ENCODE results near the gene GABBR2. TPM values are rescaled to one million over a fixed set of nuclear protein-coding genes. Genes with fewer than 3 reads are reported as not detected.

The GABBR2 gene
- total RNA-seq, 1 experiment from 2014 or later = not detected

DNA sequence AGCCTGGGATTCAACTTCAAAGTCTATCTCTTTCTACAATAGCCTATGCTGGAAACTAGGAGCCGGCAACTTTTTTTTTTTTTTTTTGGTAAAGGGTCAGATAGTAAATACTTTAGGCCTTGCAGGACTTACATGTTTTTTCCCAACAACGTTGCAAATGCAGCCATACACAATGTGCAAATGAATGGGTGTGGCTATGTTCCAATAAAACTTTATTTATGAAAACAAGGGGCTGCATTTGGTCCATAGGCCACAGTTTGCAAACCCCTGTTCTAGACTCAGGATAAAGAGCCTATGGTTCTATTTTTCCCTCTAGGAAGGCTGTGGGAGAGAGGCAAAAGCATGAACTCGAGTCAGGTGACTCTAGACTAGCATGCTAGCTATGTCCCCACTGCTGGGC, 189.1 kb downstream of the GABBR2 start:
- Histone ChIP-seq H3K36me3 (ENCODE audit: insufficient read depth, low read length, poor library complexity, severe bottlenecking) (no peaks in the 10 kb centered on the region), H3K27me3 (replicated peaks; ENCODE audit: insufficient read depth, low read depth, low read length, poor library complexity) (peaks cover 28% of the 10 kb centered on the region), H3K9me3 (ENCODE audit: low read depth, low read length, poor library complexity, severe bottlenecking) (no peaks in the 10 kb centered on the region), H3K4me3 (ENCODE audit: low read depth, low read length, poor library complexity, severe bottlenecking) (no peak overlapping the region), H3K4me1 (ENCODE audit: insufficient read depth, low read length, poor library complexity, severe bottlenecking) (no peaks in the 10 kb centered on the region), H3K27ac (ENCODE audit: low read depth, low read length, poor library complexity, severe bottlenecking) (no peak overlapping the region)
- intact Hi-C loops (cut with micrococcal nuclease; ENCODE audit: unreplicated experiment) = no loop called here
- no peak for DNase-seq (ENCODE audit: low spot score)
- ChIA-PET CTCF (no interaction called here), POLR2A (ENCODE audit: low non-redundant PET) (no interaction called here)
- BruUV-seq (replicated peaks) = no TSS peak
- TF ChIP-seq CTCF (conservative IDR thresholded peaks at IDR 0.05; ENCODE audit: low read depth, low read length) (no peak), EZH2 (IDR thresholded peaks at IDR 0.05; ENCODE audit: borderline replicate concordance, low read depth, low read length, poor library complexity, severe bottlenecking) (no peak)

DNA sequence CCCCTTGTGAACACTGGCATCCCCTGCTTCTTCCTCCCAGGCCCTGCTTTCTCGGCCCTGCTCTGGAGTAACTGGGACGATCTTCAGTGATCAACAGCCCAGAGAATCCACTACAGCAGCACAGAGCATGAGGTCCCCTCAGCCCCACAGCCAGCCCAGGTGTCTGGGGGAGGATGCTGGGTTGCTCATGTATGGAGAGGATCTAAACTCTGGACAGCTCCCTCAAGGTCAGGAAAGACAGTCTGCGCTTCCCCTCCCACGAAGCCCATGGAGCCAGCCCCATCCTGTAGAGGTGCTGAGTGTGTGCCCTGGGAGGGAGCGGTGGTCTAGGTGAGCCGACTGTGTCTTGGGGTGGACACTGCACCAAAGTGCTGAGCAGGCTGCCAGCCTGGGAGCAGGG, 190.2 kb downstream of the GABBR2 start:
- intact Hi-C loops (cut with micrococcal nuclease; ENCODE audit: unreplicated experiment) = no loop called here

GRCh38 chr9:98517761-98518160, 191.0 kb downstream of the GABBR2 start:
- Histone ChIP-seq H3K27ac (ENCODE audit: low read depth, low read length, poor library complexity, severe bottlenecking) (no peak overlapping the region), H3K36me3 (ENCODE audit: insufficient read depth, low read length, poor library complexity, severe bottlenecking) (no peaks in the 10 kb centered on the region), H3K4me1 (ENCODE audit: insufficient read depth, low read length, poor library complexity, severe bottlenecking) (no peaks in the 10 kb centered on the region), H3K27me3 (replicated peaks; ENCODE audit: insufficient read depth, low read depth, low read length, poor library complexity) (peaks cover 10% of the 10 kb centered on the region), H3K9me3 (ENCODE audit: low read depth, low read length, poor library complexity, severe bottlenecking) (no peaks in the 10 kb centered on the region), H3K4me3 (ENCODE audit: low read depth, low read length, poor library complexity, severe bottlenecking) (no peak overlapping the region)
- DNase-seq (ENCODE audit: low spot score) = no peak
- BruUV-seq (replicated peaks) = no TSS peak
- TF ChIP-seq CTCF (conservative IDR thresholded peaks at IDR 0.05; ENCODE audit: low read depth, low read length) (no peak), EZH2 (IDR thresholded peaks at IDR 0.05; ENCODE audit: borderline replicate concordance, low read depth, low read length, poor library complexity, severe bottlenecking) (no peak)
- POLR2A ChIA-PET (ENCODE audit: low non-redundant PET) = no interaction called here
- intact Hi-C loops (cut with micrococcal nuclease; ENCODE audit: unreplicated experiment) = no loop called here
- CTCF ChIA-PET = no interaction called here

More for the DNA sequence above, 190.2 kb downstream of the GABBR2 start:
- BruUV-seq (replicated peaks) = no TSS peak
- DNase-seq (ENCODE audit: low spot score) = no peak
- ChIA-PET POLR2A (ENCODE audit: low non-redundant PET) (no interaction called here), CTCF (no interaction called here)
- H3K9me3 ChIP-seq (ENCODE audit: low read depth, low read length, poor library complexity, severe bottlenecking) = no peaks in the 10 kb centered on the region
- no peak overlapping the region for H3K4me3 ChIP-seq (ENCODE audit: low read depth, low read length, poor library complexity, severe bottlenecking)
- H3K36me3 ChIP-seq (ENCODE audit: insufficient read depth, low read length, poor library complexity, severe bottlenecking) = no peaks in the 10 kb centered on the region
- no peaks in the 10 kb centered on the region for H3K4me1 ChIP-seq (ENCODE audit: insufficient read depth, low read length, poor library complexity, severe bottlenecking)
- TF ChIP-seq EZH2 (IDR thresholded peaks at IDR 0.05; ENCODE audit: borderline replicate concordance, low read depth, low read length, poor library complexity, severe bottlenecking) (no peak), CTCF (conservative IDR thresholded peaks at IDR 0.05; ENCODE audit: low read depth, low read length) (no peak)
- no peak overlapping the region for H3K27ac ChIP-seq (ENCODE audit: low read depth, low read length, poor library complexity, severe bottlenecking)
- H3K27me3 ChIP-seq (replicated peaks; ENCODE audit: insufficient read depth, low read depth, low read length, poor library complexity) = peaks cover 18% of the 10 kb centered on the region

All from A673 (cell line).